Coronary artery (tissue), 2 donors: ENCODE results near the gene IDNK.
"Not testable (repeated sequence)": the region's sequence is repeated elsewhere in the genome, so short reads cannot be mapped to it uniquely, and the experiment has no call there.

Source experiments
- DNase-seq: peaks from one replicate; pipeline ENCODE4 v3.0.0-alpha.2; 2017; ENCODE audit warnings: low spot score
- H3K27ac ChIP-seq, 2 donors: fragments of 200-600 bp; sonication (generic); one replicate each; pipeline ENCODE4 v1.5.1; 2016 to 2019
- H3K4me3 ChIP-seq: fragments of 200-600 bp; sonication (generic); 2 replicates; pipeline ENCODE4 v1.5.1; 2016; ENCODE audit warnings: mild to moderate bottlenecking, moderate library complexity
- TF ChIP-seq, protein P1 (sequence below): fragments of 200-600 bp; sonication (generic); IDR thresholded peaks from one replicate; pipeline ENCODE4 v1.5.1; 2019; ENCODE audit warnings: antibody characterized with exemption

IDNK gene

DNA sequence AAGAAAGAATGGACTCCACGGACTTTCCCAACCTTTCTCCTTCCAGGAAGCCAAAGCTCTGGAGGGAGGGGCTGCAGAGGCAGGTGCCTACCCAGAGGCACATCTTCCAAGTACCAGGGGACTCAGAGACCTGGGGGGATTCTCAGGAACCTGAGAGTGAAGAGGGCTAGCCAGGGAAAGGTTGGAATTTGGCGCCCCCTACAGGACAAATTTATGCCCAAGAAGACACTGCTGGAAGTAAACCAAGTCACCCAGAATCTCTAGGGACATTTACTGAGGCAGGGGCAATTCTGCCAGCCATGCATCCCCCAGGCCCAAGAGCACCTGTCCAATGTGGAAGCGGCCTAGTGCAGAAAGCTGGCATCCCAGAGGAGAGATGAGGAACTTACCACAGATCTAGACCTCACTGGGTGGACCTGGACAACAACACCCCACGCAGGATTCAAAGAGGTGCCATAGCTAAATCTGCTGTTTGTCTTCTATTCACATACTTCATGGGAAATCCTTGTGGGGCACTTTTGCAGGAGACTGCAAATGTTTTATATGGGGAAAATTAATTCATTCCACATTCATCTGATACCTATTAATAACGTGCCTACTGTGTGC, 25.9 kb upstream of the IDNK start:
- DNase-seq, result no peak
- TF ChIP-seq, protein P1, sequence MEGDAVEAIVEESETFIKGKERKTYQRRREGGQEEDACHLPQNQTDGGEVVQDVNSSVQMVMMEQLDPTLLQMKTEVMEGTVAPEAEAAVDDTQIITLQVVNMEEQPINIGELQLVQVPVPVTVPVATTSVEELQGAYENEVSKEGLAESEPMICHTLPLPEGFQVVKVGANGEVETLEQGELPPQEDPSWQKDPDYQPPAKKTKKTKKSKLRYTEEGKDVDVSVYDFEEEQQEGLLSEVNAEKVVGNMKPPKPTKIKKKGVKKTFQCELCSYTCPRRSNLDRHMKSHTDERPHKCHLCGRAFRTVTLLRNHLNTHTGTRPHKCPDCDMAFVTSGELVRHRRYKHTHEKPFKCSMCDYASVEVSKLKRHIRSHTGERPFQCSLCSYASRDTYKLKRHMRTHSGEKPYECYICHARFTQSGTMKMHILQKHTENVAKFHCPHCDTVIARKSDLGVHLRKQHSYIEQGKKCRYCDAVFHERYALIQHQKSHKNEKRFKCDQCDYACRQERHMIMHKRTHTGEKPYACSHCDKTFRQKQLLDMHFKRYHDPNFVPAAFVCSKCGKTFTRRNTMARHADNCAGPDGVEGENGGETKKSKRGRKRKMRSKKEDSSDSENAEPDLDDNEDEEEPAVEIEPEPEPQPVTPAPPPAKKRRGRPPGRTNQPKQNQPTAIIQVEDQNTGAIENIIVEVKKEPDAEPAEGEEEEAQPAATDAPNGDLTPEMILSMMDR, result no peak
- H3K27ac ChIP-seq, result no peak overlapping the region
- H3K4me3 ChIP-seq, result no peak overlapping the region

DNA sequence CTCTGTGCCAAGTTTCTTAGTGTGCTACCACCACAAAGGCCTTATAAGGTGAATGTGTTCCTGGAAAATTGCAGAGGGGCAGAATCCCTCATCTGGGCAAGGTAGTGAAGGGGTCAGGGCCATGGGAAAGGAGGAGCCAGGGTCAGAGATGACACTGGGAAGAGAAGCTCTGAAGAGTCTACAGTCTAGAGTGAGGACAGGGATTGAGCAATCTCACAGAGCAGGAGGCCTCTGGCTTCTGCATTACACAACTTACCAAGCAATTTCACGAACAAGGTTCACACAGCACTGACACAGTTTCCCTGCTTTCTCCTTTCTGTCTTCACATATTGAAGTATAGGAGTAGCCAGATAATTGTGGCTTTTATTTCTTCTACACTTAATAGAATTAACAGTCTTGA, 24.5 kb upstream of the IDNK start:
- DNase-seq, result no peak
- Histone ChIP-seq H3K27ac (no peak overlapping the region), H3K4me3 (no peak overlapping the region)
- TF ChIP-seq, protein P1, result no peak

DNA sequence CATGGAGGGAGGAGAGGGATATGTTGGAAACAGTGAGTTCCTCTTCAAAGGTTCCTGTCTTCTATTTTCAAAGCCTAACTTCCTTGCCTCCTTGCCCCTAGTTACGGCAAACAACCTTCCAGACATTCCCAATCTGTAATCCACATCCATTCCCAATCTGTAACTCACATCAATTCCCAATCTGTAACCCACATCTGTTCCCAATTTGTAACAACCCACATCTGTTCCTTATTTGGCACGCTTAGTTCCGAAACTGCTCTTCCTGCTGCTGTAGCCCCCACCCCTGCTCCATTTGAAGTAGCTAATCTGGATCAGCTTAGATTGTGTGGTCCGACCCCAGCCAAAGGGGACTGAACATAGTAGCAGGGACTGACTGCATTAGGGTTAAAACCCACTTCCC, 23.9 kb upstream of the IDNK start:
- H3K4me3 ChIP-seq, result no peak overlapping the region
- DNase-seq, result no peak
- TF ChIP-seq, protein P1, result no peak
- H3K27ac ChIP-seq, result no peak overlapping the region

DNA sequence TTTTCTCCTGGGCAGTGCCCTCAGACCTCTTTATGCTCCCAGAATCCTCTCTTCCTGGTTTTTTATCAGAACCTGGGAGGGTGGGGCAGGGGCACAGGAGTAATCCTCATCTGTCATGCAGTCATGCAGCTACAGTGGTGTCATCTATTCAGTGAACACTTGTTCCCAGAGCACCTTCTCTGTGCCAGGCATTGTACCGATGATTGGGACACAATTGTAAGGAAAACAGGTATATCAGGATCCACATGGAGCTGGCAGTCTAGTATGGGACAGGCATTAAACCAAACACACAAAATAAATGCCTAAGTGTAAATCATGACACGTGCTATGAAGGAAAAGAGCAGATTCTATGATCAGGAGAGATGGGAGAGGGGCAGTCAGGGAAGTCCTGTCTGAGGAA, 21.5 kb upstream of the IDNK start:
- TF ChIP-seq, protein P1, result no peak
- Histone ChIP-seq H3K4me3 (no peak overlapping the region), H3K27ac (no peak overlapping the region)
- no peak for DNase-seq

DNA sequence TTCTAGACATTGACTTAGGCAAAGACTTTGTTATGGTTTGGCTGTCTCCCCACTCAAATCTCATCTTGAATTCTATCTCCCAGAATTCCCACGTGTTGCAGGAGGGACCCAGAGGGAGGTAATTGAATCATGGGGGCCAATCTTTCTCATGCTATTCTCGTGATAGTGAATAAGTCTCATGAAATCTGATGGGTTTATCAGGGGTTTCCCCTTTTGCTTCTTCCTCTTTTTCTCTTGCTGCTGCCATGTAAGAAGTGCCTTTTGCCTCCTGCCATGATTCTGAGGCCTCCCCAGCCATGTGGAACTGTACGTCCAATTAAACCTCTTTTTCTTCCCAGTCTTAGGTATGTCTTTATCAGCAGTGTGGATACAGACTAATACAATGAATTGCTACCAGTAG, 15.3 kb upstream of the IDNK start:
- H3K27ac ChIP-seq, H3K4me3 ChIP-seq, DNase-seq: not testable (repeated sequence)

DNA sequence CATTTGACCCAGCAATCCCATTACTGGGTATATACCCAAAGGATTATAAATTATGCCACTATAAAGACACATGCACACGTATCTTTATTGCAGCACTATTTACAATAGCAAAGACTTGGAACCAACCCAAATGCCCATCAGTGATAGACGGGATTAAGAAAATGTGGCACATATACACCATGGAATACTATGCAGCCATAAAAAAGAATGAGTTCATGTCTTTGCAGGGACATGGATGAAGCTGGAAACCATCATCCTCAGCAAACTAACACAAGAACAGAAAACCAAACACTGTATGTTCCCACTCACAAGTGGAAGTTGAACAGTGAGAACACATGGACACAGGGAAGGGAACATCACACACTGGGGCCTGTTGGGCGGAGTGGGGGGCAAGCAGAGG, 9.6 kb upstream of the IDNK start:
- not testable (repeated sequence) for H3K27ac ChIP-seq, DNase-seq, H3K4me3 ChIP-seq

DNA sequence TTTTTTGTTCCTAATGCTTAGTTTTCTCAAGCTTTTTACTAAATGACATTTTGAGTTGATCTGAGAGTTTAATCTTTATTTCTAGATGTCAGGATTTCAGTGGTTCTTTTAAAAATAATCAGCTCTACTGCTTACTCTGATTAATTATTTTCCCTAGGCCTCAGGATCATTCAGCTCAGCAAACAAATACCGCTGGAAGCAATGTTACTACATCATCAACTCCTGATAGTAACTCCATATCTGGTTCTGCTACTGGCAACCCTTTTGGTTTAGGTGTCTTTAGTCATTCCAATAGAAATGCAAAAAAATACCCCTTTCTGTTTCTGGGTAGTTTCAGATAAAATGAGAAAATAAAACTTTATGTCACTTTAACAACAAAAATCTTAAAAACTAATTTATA, 5.6 kb upstream of the IDNK start:
- Histone ChIP-seq H3K27ac (no peak overlapping the region), H3K4me3 (no peak overlapping the region)
- TF ChIP-seq, protein P1, result no peak
- no peak for DNase-seq

DNA sequence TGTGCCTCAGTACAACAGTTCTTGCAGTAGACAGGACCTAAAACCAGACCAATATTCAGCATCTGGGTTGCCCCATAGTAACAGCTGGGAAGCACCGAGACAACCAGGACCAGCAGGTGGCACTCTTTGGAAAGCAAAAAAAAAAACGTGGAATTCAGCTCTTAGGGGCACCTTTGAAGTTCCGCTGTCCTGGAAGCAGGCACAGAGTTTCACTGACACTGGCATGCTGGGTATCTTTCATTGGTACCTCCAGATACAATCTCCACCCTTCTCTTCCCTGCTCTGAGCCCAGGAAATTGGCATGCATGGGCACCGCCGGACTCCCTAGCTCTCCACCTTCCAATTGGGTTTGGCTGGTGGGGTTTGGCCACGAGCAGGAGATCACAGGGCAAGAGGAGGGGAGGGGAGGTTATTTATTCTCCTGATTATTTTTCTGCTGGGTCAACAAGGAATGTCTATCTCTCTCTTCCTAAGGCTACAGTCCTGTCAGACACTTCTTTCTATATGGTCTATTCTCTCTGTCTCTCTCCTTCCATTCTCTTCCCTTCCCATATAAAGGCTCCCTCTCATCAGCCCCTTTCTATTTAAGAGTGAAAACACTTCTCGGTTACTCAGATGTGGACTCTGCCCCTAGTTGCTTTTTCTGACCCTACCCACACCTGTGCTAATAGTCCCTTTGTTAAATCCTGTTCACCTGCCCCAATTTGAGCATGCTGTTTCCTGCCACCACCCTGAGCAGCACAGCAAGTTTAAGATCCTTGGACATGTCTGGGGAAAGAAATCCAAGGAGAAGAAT, 1.9 kb upstream of the IDNK start:
- Histone ChIP-seq H3K4me3 (no peak overlapping the region), H3K27ac (no peak overlapping the region)
- no peak for DNase-seq
- TF ChIP-seq, protein P1, result peak; percentile 36
